ENCODE data around the gene CACNG8.

The CACNG8 gene

DNA sequence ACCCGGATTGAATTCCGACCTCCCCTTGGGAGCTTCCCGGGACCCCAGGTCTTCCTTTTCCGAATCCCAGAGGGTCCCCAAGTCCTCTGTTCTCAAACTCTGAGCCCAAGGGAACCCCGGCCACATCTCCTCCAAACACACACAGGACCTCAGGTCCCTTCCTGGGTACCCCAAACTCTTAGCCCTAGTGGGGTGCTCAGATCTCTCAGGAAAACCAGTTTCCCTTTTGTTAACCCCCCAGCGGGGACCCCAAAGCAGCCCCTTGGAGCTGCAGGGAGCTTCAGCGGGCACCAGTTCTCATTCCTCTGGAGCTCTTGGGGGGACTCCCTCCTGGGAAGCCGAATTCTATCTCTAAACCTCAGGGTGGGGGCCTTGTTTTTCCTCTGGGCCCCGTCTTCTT is 29.5 kb downstream of the CACNG8 start:
- no peak for DNase-seq (ENCODE audit: low read depth in 2 of 2)

DNA sequence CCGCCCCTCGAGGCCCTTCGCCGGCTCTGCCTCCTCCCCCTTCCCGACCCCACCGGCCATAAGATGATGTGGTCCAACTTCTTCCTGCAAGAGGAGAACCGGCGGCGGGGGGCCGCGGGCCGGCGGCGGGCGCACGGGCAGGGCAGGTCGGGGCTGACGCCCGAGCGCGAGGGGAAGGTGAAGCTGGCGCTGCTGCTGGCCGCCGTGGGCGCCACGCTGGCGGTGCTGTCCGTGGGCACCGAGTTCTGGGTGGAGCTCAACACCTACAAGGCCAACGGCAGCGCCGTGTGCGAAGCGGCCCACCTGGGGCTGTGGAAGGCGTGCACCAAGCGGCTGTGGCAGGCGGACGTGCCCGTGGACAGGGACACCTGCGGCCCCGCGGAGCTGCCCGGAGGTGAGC is 30.1 kb downstream of the CACNG8 start:
- DNase-seq (ENCODE audit: low read depth in 2 of 2), result no peak

DNA sequence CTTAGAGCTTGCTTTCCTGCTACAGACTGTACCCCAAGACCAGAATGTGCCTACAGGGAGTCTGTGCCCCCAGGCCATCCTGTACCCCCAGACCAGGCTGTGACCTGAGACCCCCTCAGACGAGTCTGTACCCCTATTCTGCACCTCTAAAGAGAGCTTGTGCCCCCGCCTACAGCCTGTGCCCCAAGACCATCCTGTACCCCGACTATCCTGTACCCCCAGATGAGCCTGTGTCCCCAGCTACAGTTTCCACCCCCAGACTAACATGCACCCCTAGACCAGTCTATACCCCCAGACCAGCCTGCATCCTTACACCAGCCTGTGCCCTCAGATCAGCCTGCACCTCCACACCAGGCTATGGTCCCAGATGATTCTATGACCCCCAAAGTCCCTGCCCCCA is 30.7 kb downstream of the CACNG8 start:
- DNase-seq (ENCODE audit: low read depth in 2 of 2), result no peak

DNA sequence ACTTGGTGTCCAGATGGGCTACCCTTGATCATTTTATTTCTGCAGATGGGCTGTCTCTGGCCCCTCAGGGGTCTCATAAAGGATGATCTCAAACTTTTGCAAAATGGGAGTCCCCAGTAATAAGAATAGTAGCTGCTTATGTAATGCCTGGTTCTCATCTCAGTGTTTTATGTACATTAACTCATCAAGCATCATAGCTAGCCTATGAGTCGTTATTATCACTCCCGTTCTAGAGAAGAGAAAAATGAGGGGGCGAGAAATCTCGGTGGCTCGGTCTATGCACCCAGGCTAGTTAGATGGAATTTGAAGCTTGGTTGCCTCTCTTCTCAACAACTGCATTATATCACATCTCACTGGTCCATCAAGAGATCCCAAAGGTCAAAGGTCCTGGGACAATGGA is 32.1 kb downstream of the CACNG8 start:
- no peak for DNase-seq (ENCODE audit: low read depth in 2 of 2)

DNA sequence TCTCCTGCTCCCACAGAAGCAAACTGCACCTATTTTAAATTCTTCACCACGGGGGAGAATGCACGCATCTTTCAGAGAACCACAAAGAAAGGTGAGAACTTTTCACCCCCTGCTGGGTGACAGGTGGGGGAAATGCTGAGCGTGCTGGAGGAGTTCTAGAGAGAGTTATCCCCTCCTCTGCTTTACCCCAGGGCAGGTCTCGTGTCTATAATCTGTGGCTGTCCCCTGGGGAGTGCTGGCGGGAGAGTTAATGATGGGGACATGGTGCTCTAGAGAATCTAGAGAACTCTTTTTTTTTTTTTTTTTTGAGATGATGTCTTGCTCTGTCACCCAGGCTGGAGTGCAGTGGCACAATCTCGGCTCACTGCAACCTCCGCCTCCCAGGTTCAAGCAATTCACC is 35.5 kb downstream of the CACNG8 start:
- DNase-seq (ENCODE audit: low read depth in 2 of 2), result no peak

DNA sequence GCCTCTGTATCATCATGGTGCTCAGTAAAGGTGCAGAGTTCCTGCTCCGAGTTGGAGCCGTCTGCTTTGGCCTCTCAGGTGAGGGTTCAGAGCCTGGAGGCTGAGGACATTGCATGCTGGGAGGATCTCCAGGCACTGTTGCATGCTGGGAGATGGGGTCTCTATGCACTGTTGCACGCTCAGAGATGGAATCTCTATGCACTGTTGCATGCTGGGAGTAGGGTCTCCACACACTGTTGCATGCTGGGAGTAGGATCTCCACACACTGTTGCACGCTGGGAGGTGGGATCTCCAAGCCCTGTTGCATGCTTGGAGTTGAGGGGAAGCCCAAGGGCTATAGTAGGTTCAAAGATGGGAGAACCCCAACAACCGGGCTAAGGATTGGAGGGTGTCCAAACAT is 37.0 kb downstream of the CACNG8 start:
- DNase-seq (ENCODE audit: low read depth in 2 of 2), result no peak

DNA sequence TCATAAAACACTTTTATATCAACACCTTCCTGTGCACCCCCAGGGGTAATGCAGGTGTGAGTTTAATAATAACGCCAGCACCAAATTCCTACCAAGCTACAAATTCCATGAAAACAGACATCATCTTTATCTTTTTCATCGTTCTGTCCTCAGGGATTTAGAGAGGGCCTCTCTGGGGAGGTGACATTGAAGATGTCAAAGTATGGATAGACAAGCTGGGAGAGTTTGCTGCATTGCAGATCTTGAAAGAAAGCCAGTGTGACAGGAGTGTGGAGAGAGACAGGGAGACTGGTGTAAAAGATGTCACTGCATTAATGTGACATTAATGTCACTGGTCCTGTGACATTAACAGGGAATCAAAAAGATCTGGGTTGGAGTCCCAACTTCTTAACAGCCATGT is 38.8 kb downstream of the CACNG8 start:
- no peak for DNase-seq (ENCODE audit: low read depth in 2 of 2)

DNA sequence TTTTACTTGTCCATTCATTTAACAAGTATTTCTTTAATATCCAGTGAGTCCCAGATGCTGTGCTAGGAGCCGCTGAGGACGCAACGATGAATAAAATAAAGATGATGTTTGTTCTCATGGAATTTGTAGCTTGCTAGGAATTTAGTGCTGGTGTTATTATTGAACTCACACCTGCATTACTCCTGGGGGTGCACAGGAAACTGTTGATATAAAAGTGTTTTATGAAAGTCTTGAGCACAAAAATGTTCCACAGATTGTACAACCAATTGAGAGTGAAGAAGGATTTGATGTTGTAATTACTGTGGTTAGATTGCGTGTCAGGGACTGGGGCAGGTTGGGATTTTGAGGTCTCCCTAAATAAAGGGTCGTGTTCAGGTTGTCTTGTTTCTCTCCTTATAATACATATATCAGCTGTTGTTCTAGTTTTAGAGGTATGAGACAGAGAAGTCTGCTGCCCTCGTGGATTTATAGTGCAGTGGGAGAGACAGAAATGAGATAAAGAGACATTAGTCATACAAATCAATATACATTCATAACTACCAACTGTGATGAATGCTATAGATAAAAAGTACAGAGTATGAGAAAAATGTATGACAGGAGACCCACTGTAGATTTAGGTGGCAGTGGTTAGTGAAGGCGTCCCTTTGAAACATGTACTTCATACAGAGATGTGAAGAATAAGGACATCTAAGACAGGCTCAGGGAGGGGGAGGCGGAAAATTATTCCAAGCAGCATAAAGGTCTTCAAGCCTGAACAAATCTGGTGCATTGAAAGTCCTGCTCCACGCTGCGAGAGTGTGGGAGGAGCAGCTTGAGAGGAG is 40.0 kb downstream of the CACNG8 start:
- DNase-seq (ENCODE audit: low read depth in 2 of 2), result no peak

DNA sequence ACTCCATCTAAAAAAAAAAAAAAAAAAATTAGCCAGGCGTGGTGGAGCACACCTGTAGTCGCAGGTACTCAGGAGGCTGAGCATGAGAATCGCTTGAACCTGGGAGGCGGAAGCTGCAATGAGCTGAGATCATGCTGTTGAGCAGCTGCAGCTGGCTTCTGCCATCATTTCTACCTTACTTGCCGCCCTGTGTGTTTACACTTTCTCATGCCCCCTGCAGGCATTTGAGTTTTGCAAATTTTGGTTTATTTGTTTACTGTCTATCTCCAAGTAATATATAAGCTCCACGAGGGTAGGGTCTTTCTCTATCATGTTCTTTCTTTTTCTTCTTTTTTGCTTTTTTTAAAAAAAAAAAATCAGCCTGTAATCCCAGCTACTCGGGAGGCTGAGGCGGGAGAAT is 46.7 kb downstream of the CACNG8 start:
- DNase-seq (ENCODE audit: low read depth in 2 of 2), result no peak

DNA sequence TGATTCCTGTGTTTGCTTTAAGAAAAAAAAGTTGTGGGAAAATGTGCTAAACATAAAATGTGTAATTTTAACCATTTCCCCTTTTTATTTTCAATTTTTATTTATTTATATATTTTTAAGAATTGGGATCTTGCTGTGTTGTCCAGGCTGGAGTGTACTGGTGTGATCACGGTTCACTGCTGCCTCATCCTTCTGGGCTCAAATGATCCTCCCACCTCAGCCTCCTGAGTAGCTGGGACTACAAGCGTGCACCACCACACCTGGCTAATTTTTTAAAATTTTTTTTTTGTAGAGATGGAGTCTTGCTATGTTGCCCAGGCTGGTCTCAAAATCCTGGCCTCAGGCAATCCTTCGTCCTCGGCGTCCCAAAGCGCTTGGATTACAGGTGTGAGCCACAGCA is 47.7 kb downstream of the CACNG8 start:
- DNase-seq (ENCODE audit: low read depth in 2 of 2), result no peak

DNA sequence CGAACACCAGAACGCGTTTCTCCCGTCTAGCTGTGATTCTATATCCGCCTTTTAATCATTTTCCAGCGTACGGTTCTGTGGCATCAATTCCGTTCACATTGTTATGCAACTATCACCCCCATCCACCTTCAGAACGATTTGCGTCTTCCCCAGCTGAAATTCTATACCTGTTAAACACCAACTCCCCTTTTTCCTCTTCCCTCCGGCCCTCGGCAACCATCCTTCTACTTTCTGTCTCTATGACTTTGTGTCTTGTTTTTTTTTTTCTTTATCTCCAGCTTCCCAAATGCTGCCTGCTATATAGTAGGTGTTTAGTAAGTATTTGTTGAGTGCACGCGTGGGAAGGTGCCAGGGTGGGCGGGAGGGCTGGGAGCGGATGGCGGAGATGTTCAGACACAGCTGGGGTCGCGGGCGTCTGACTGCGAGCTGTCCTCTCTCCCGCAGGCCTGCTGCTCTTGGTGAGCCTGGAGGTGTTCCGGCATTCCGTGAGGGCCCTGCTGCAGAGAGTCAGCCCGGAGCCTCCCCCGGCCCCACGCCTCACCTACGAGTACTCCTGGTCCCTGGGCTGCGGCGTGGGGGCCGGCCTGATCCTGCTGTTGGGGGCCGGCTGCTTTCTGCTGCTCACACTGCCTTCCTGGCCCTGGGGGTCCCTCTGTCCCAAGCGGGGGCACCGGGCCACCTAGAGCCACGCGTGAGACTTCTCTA is 48.9 kb downstream of the CACNG8 start:
- DNase-seq (ENCODE audit: low read depth in 2 of 2), result no peak

DNA sequence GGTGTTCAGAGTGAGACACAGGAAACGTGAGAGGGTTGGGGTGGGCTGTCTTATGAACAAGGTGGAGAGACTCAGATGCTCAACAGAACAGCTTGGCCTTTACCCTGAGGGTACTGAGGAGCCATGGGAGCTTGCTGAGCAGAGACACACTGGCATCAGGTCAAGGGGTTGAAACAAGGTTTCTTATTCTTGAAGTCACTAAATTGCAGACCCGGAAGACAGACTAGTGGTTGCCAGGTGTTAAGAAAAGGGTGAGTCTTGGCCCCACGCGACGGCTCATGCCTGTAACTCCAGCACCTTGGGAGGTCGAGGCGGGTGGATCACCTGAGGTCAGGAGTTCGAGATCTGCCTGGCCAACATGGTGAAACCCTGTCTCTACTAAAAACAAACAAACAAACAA is 51.1 kb downstream of the CACNG8 start:
- no peak for DNase-seq (ENCODE audit: low read depth in 2 of 2)

DNA sequence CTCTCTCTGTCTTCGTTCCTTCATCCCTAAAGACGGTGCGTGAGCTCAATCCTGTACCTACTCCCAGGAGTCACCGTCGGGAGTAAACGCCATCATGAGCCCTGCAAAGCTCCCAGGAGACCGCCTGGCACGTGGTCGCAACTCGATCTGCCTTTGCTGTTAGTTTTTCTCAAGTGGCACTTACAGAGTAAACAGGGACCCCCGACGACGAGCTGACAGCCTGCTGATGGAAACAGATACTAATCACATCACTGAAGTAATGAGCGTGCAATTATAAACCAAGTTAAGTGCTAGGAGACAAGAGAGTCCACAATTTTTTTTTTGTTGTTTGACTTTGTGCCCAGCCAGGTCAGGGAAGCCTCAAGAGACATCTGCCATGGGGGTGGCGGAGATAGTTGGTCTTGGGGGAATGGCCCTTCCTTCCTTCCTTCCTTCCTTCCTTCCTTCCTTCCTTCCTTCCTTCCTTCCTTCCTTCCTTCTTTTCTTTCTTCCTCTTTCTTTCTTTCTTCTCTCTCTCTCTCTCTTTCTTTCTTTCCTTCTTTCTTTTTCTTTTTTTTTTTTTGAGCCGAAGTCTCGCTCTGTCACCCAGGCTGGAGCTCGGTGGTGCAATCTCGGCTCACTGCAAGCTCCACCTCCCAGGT is 52.3 kb downstream of the CACNG8 start:
- no peak for DNase-seq (ENCODE audit: low read depth in 2 of 2)

DNA sequence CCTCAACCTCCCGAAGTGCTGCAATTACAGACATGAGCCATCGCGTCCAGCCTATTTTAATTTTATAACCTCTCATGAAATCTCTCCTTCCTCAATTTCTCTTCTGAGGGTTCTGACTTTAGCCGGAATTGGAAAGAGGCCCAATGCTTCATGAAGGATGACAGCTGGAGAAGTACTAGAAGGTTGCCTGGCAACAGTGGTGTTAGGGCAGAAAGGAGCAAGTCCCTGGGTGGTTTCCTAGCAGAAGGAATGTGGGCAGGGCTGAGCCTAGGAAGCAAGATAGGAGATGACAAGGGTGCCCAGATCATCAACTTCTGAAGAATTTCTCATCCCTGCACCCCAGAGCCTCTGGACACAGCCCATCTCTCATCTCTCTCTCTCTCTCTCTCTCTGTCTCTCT is 54.5 kb downstream of the CACNG8 start:
- no peak for DNase-seq (ENCODE audit: low read depth in 2 of 2)

DNA sequence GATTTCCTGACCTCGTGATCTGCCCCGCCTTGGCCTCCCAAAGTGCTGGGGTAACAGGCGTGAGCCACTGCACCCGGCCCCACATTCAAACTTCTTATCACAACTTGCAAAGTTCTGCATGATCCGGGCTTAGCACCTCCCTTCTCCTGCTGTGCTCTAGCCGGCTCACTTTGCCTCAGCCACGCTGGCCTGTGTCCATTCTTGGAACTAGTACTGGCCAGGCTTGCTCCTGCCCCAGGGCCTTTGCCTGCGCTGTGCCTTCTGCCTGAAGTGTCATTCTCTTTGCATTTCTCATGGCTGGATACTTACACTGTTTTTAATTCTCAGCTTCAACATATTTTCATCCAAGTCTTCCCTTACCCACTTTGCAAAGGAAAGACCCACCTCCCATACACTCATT is 58.6 kb downstream of the CACNG8 start:
- no peak for DNase-seq (ENCODE audit: low read depth in 2 of 2)

DNA sequence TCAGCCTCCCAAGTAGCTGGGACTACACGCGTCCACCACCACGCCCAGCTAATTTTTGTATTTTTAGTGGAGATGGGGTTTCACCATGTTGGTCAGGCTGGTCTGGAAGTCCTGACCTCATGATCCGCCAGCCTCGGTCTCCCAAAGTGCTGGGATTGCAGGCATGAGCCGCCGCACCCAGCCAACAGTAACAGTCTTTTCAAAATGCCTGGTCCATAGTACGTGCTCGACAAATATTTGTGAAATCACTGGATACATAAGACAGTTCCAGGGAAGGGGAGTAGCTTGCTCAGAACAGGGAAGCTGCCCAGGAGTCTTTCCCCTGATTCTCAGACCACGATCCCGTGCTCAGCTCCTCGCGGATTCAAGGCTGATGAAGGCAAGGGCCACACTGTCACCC is 59.2 kb downstream of the CACNG8 start:
- no peak for DNase-seq (ENCODE audit: low read depth in 2 of 2)

DNA sequence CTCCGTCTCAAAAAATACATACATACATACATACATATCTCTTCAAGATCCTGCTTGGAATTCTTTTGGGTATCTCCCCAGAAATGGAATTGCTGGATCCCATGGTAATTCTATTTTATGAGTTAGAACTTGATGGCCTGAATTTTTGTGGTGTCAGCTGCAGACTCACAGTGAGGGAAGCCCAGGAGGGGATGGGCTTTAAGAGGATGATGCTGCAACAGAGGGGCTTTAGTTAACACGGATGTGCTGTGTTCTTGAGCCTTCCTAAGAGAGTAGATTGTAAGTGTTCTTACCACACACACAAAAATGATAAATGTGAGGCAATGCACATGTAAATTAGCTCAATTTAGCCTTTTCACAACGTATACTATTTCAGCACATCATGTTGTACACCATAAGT is 60.5 kb downstream of the CACNG8 start:
- DNase-seq (ENCODE audit: low read depth in 2 of 2), result no peak

DNA sequence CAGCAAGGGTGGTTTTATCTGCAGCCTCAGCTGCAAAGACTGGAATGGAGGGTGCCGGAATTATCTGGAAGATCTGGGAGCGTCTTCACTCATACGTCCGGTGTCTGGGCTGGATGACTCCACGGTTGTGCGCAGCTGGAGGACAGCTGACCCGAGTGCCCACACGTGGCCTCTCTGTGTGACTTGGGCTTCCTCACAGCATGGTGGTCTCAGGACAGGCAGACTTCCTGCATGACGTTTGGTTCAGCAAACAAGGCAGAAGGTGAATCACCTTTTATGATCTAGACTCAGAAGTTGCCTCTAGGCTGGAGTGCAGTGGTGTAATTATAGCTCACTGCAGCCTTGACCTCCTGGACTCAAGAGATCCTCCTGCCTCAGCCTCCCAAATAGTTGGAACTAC is 61.9 kb downstream of the CACNG8 start:
- DNase-seq (ENCODE audit: low read depth in 2 of 2), result no peak

DNA sequence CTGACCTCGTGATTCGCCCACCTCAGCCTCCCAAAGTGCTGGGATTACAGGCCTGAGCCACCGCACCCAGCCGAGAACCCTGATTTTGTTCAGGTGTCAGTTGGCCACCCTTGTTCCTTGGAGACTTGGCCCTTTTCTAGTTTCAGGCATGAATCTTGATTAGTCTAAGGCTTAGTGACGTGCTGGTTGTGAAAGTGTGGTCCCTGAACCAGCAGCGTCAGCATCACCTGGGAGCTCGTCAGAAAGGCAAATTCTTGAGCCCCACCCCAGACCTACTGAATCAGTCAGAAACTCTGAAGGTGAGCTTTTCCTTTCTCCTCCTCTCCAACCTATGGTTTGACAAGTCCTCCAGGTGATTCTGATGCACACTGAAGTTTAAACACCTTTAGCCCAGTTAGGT is 63.9 kb downstream of the CACNG8 start:
- DNase-seq (ENCODE audit: low read depth in 2 of 2), result no peak

DNA sequence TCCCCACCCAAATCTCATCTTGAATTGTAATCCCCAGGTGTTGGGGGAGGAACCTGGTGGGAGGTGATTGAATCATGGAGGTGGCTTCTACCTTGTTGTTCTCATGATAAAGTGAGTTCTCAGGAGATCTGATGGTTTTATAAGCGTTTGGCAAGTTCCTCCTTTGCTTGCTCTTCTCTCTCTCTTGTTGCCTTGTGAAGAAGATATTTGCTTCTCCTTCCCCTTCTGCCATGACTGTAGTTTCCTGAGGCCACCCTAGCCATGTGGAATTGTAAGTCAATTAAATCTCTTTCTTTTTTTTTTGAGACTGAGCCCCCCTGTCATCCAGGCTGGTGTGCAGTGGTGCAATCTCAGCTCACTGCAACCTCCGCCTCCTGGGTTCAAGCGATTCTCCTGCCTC is 66.6 kb downstream of the CACNG8 start:
- DNase-seq (ENCODE audit: low read depth in 2 of 2), result no peak

DNA sequence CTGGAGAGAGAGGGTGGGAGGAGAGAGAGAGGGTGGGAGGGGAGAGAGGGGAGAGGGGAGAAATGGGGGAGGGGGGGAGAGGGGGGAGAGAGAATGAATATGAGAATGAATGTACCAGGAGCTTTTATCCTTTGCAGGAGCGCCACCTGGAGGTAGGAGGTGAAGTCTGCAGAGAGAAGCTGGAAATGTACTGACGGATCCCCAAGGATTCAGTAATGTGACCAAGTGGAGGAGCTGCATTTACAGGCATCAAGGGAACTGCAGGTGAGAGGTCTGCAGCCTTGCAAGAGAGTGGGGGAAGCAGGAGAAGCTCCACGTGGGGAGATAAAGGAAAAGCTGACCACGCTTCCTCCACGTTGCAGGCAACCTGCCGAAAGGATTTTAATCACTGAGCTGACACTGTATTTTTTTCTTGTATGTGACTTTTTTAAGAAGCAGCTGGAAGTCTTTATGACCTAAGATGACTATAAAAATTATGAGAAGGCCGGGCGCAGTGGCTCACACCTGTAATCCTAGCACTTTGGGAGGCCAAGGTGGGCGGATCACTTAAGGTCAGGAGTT is 67.3 kb downstream of the CACNG8 start:
- no peak for DNase-seq (ENCODE audit: low read depth in 2 of 2)

DNA sequence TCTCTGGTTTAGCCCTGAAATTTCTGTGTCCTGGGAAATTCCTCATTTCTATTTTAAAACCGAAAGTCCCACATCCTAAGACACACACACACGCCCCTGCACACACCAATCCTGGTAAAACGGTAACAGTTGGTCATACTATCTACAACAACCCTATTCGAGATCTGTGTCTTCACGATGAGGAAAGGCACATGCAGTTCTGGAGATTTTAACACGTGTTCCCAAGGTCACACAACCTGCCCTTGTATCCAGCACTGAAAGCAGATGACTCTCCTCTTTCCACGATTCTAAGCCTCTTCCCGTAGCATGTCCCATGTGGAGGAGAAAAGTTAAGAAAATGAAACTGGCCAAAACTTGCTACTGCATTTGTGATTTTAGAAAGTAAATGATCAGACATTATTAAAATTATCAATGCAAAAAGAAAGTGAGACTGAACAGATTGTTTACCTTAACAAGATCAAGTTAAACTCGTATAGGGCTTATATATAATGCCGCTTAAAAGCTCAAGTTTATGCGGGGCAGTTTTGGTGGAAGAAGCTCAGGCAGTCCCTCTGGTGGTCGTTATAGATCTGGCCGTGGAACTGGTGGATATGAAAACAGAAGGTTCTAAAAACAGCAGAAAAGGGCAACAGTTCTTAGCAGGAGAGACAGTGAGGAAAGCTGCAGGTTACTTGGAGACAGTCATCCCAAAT is 68.3 kb downstream of the CACNG8 start:
- no peak for DNase-seq (ENCODE audit: low read depth in 2 of 2)
